Measurements from ENCODE around the gene VPS26C.
A peak's percentile ranks its signal among the peaks of the same experiment; 100 is the strongest.

VPS26C gene

DNA sequence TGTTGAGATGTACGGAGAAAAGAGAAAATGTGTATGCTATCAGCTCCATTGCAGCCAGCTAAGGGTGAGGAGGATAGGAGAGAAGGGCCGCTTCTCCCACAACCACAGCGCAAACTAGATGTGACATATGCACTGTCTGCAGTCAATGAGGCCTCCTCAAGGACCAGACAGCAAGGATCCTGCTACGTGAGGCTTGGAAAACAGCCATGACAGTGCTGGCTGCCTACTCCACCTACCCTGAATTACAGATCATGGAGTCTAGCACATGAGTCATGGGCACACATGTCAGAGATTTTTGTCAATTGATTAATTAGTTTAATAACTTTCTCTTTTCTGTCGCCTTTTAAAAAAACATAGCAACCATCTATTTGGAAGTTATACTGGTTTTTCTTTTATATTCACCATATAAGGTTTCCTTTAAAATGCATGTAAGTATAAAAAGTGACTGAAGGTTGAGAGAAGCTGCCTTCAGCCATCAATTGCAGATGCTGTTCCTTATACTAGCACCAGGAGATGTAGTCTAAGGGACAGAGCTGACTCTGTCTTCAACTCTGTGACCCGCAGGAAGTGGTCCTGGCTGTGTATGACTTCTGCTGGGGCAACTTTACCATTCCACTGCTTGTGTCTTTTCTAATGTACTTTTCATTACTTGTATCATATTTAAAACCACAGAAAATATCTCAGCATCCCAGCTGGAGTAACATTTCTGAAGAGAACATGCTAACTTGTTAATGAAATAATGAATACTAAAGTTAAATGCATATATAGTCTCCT, 3.1 kb downstream of the VPS26C start:
- no peak for DNase-seq

DNA sequence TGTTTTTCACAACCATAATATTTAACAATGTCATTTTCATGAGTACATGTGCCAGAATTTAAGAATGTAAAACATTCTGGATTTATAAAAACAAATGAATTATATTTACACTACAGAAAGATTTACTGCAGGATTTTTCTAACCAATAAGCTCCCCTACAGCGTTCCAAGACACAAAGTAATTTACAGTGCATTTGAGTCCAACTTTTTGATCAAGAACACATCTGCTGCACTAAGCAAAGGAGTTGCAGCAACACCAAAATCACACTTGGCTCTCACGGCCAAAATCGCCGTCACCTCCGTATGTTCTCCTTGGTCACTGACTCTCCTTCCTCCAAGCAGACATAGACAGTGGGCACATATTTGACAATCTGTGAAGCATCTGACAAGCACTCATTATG, 7.7 kb downstream of the VPS26C start:
- no peak for DNase-seq

DNA sequence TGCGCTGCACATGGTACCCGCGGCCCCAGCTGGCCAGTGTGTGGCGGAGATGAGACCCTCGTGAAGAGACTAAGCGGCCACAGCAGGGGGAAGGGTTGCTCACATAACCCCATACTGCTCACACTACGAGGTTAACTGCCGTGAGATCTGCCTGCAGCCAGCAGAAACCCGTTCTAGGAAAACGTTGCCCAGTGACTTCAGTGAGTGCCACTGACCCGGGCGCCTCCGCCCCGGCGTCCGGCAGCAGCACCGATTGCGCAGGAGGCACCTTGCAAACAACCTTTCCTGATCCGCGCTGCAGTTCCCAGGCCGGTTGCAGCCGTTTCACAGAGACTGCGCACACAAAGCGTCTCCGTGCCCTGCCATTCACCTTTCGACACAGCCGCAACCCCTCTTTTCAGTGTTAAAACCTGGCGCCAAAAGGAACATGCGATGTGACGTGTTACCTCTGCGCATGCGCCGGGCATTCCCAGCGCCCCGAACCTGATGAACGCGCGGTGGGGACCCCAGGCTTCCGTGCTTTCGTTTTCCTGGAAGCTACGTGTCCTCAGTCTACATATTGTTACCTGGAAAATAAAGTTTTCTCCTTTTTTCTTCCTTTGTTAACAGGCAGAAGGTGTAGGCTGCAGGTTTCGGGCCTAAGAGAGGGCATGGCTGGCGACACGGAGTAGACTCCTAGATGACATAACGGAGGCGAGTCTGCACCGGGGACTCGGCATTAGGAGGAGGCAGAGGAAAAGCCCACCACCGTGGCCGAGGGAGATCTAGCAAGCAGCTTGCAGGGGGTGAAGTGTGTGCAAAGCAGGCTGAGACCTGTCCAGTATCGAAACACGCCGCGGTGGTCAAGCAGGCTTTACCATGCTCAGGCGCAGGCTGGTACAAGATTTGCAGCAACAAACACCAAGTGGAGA, 8.9 kb downstream of the VPS26C start:
- DNase-seq: peak; percentile 79

DNA sequence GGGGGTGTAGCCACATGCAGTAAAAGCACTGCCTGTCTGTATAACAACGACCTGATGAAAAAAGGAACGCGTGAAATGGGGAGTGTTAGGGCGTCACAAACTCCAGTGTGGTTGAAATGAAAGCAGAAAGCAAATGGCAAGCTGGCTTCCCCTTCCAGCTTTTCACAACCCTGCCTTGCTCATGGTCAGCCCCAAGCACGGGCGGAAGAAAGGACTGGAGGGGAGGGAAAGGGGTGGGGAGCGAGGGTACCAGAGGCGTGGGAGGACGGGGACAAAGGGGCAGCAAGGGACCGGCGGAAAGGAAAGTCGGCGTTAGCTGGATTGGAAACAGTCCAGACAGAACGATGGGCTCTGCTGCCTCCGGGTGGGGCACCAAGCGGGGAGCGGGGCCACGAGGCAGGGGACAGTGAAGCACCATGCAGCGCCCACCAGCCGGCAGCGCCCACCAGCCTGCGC, 9.6 kb downstream of the VPS26C start:
- no peak for DNase-seq

DNA sequence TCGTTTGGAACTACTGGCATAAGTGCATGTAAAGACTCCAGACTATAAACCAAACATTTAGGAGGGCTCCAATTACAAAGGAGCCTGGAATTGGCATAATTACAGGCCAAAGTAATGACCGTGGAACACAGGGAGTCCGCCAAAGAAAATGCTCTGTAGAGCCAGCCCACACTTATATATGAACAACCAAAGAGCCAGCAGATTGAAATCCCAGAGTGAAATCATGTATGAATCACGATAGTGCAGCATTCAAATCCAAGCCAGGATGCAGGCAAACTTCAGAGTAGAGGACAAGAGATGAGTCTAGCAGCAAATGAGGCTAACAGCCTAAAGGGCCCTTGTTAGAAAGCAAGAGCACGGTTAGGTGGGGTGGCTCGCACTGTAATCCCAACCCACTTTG, 13.1 kb downstream of the VPS26C start:
- peak; percentile 50 for DNase-seq

DNA sequence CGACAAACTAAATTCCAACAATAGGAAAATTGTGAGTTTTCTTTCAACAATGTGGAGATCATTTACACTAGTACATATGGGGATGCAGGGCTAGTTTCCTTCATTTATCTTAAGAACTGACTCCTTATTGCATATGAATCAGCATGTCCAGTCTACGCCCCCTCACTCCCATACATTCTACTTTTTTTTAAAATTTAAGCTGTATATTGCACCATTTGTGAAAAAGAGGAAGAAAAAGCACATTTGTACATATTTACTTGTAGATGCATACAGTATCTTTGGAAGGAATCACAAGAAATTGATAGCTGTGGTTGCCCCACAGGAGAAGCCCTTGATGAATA, 15.9 kb downstream of the VPS26C start:
- DNase-seq: no peak

DNA sequence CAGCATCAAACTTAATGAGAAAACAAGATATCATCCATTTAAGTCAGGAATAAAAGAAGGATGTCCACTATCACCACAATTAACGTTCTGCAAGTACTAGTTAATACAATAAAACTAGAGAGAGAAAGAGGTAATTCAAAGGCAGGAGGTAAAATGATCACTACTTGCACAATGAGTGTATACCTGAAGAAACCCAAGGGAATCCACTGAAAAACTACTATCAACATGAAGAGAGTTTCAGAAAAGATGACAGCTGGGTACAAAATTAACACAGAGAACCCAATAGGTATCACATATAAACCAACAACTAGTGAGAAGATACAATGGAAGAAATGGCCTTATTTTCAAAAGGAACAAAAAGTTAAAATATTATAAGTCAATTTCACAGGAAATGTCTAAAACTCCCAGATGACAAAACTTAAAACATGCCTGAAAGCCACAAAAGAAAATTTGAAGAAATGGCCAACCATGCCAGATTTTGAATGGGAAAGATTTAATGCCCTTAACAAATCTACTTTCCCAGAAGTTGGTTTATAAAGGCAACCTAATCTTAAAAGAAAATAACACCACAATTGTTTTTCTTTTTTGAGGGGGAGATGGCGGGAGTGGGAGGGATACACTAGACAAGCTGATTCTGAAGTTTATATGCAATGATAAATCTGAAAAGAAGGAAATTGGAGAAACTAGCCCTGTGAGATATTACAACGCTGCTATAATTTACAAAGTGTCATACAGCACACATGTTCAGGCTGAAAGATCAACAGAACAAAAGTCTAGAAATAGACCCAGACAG, 17.8 kb downstream of the VPS26C start:
- no peak for DNase-seq

DNA sequence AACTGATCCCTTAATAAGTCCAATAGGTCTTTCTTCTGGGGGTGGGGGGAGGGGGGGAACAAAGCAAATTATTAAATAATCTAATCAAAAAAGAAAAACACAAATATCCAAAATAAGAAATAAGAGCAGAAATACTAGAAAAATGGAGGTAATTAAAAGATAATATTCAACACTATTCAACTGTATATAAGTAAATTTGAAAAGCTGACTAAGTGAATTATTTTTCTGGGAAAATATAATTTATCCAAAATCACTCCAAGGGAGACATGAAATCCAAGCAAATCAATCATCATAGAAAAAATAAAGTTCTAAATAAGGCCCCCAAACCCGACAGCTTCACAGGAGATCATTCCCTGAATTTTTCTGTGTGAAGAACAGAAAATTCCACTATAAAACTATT, 18.8 kb downstream of the VPS26C start:
- no peak for DNase-seq

DNA sequence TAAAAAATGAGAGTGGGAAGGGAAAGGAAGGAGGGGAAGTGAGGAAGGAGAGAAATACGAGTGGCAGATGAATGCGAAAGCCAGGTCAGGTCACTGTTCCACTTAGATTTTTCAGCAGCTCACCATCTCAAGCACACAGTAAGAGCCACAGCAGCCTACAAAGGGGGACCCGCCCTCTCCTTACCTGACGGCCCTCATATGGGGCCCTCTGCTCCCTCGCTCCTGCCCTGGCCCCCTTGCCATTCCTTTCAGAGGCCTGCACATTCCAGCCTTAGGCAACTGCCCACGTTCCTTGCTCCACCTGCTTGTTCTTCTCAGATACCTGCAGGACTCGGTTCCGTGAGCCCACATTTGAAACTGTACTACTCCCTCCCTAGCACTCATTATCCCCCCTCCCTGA, 22.0 kb downstream of the VPS26C start:
- no peak for DNase-seq

DNA sequence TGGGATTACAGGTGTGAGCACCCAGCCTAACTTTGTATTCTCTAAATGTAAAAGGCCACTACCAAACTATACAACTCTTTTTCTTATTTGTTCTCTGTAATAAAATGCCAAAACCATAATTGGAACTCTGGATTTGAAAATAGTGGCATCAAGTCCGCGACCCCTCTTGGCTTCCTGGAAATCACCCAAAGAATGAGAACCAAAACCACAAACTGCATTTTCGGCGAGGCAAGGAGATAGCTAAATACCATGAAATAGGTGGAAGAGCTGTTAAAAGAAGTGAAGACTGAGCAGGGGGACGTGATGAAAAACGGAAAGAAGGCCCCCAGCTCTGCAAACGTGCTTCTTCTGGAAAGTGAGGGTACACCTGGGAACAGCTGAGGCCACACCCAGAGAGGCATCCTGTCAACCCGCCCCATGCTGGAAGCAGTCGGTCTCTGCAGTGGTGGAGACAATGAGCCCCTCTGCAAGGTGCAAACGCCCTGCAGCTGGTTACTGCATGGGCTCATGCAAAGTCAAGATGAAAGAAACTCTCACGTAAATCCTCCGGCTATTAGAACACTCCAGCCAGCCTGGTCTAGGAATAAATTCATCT, 22.5 kb downstream of the VPS26C start:
- no peak for DNase-seq

DNA sequence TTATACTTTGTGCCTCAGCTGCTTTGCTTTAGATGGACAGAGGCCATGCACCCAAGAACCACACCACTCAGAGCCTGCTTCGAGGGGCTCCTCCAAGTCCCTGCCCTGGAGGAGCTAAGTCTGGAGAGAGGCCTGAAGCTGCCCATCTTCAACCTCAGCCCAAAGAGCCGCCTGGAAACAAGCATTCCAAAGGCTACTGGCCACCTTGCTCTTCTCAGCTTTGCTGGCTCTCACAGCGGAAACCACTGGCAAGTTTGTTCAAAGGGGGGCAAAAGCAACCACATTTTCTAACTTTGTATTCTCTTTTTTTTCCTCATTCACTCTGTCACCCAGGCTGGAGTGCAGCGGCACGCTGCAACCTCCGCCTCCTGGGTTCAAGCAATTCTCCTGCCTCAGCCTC, 23.2 kb downstream of the VPS26C start:
- no peak for DNase-seq

DNA sequence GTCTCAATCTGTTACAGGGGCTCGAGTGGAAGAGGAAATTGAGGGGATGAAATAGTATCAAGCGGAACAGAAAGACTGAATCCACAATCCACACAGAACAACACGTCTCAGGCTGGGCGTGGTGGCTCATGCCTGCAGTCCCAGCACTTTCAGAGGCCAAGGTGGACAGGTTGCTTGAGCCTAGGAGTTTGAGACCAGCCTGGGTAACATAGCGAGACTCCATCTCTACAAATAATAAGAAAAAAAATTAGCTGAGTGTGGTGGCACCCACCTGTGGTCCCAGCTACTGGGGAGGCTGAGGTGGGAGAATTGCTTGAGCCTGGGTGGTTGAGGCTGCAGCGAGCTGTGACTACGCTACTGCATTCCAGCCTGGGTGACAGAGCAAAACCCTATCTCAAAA, 25.7 kb downstream of the VPS26C start:
- no peak for DNase-seq

DNA sequence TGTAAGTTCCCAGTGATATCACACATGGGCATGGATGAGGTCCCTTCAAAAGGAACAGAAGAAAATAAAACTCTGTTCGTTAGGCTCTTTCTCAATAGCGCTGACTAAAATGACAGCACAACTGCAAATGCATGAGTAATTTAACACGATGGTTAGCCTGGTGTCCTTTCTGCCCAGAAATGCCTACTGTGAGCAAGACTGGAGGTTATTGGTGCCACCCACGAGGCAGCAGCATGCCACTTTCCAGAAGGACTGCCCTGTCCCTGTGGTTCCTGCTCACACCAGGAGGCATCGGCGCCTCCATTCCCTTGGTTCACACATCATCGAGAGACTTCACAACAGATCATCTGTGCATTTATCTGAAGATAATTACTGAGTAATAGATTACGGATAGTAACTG, 26.2 kb downstream of the VPS26C start:
- DNase-seq: no peak

DNA sequence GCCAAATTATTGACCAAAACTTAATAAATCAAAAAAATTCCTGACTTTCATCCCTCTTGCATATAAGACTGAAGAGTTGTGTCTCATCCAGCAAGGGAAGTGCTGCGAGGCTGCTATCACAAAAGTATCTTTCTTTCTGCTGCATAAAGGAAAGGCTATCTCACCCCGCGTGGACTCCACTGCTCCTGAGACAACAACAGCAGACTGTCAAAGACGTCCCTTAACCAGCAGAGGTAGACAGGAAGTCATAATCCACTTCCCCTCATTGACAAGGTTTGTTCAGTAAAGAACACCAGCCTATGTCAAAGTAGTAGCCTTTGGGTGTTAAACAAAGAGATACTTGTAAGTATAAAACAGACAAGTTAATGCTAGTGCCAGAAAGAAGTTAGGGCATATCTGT, 29.4 kb downstream of the VPS26C start:
- DNase-seq: no peak

DNA sequence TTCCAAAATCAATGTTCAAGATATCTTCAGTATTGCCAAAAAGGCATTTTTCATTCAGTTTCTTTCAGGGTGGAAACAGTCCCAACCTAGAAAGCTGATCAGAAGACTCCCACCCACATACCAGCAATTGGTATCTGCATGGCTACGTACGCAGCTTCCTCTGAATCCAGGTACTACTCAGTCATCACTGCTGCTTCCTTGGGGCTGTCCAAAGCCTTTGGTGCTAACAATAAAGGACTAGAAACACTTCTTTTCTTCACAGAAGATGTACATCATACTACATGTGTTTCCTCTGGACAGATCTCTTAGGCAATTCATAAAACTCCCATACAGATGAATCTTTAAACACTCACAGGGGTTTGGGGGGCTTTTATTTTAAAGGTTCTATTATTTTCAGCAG, 29.8 kb downstream of the VPS26C start:
- no peak for DNase-seq

DNA sequence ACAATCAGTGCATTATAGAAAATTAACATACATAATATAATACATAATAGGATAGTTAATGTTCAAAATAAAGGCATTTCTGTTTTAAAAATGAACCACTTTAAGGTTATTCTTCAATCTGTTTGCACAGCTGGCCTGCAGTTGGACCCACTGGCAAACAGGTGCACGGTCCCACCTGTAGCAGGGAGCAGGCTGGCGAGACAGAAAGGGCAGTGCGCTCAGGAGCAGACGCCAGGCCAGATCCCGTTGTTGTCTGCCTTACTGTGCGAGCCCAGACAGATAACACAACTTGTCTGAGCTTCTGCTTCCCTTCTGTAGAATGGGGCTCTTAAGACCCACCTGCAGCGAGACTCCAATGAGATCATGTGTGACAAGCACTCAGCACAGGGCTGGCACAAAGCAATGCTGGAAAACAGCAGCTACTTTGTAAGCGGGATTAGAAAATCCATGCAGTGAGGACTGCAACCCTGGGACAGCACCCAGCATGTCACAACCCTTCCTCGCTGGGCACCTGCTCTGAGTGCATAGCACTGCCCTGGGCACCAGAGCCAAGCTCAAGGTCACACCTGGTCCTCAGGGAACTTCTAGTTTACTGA, 33.5 kb downstream of the VPS26C start:
- no peak for DNase-seq

DNA sequence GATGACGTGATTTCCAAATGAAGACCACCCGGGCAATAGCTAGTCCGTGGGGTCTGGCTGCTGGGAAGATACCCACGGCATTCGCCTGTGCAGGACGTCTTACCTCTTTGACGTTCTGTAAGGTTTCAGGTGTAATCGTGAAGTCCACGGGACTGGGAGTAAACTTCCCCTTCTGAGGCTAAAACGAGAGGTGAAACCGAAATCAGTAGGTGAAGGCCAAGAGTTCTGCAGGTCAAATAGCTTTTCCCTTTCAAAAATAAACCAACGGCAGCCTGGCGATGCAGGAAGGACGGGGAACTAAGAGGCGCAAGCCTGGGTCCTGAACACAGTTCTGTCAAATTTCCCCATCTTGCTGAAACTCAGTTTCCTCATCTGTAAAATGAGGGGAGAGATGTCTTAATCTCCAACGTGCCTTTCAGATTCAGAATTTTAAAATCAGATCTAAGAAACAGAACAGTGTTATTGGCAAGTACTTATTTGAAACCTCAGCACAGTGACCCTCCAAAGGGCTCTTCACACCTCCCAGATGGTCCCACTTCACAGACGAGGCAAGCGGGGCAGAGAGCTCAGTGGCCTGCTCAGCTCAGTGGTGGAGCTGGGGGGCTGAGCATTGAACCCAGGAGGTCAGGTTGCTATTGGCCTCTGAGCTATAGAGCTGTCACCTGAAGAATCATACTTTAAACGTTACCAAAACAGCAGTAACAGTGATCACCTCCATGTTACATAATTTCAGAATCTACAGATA, 34.7 kb downstream of the VPS26C start:
- DNase-seq: no peak

DNA sequence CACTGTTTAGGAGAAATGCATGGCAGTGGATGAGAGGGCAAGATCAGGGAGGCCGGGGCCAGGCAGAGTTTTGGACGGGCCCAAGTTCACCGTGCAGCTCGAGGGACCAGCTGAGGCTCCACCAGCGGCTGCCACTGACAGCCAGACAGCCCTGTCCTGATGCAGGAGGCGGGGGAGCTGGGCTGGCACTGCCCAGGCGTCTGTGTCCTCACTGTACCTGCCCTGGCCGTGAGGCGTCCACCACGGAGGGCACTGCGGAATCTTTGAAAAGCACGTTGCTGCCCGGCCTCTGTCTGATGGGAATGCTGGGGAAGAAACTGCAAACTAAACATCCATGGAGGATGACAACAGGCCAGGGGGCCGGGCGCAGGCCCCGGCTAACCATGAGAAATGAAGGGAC, 35.5 kb downstream of the VPS26C start:
- DNase-seq: no peak

DNA sequence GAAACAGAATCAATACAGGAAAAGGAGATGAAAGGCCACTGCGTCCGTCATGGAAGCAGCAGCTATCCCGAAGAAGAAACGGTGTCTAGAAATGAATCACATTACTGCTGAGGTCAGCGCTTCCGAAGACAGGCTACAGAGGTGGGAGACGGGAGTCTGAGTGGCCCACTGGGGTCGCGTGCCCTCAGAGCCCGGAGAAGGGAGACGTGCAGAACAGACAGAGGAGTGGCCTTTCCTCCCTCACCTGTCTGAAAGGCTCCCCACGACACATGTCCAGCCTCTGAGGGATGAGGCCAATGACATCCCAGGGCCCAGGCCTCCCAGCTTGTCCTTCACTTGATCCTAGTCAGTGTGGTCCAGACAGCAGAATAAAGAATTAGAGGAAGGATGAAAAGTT, 35.9 kb downstream of the VPS26C start:
- no peak for DNase-seq

DNA sequence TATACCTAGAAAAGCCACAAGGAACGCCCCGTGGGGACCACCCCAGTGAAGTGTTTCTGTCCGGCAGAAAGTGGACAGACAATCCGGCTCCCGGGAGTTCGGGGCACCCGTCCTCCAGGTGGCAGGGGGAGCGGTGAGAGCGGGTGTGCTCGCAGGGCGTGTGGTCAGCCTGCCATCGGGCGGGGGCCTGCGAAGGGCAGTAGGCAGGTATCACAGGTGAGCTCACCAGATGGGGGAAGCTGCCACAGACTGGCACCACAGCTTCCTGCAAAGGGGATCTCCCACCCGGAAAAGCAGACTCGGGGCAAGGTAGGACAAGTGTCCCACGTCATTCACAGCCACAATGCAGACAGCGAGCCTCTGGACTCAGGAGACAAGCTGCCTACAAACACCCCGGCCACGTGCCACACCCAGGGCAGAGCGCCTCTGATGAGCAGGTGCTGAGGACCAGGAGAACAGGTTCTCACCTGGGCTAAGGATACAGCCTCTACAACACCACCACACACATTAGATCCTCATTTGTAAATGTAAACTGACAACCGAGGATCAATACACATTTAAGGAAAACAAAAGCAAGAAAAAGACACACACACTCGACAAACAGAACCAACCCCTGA, 36.4 kb downstream of the VPS26C start:
- no peak for DNase-seq

DNA sequence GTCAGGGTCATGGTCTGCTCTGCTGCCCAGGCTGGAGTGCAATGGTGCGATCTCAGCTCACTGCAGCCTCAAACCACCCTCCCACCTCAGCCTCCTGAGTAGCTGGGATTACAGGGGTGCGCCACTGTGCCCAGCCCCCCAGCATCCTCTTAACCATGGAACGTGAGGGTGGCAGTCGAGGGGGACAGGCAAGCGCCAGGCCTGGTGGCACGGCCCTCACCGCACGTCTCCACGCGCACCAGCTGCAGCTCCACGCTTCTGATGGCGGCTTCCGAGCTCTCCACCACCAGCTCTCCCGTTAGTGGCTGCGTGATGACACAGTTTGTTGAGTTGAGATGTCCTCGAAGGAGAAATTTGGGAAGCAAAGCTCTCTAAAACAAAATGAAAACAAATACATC, 39.1 kb downstream of the VPS26C start:
- no peak for DNase-seq

Measured in left hindlimb (tissue), 1 donor.